Measurements from ENCODE around the gene PRKAG2.
A peak's percentile ranks its signal among the peaks of the same experiment; 100 is the strongest.

Gene PRKAG2

GRCh38 chr7:151706277-151707104, 170.4 kb downstream of the PRKAG2 start:
- TF ChIP-seq POU2F2 (IDR thresholded peaks at IDR 0.05; ENCODE audit: low read depth, low read length) (no peak), PAX5 (IDR thresholded peaks at IDR 0.05; ENCODE audit: insufficient read depth, low read length, severe bottlenecking) (no peak), POLR2AphosphoS5 (IDR thresholded peaks at IDR 0.05; ENCODE audit: low read depth, low read length) (no peak), SPI1 (IDR thresholded peaks at IDR 0.05; ENCODE audit: low read depth, low read length) (no peak), POLR2A (IDR thresholded peaks at IDR 0.05; ENCODE audit: low read depth, low read length) (no peak), TAF1 (IDR thresholded peaks at IDR 0.05; ENCODE audit: low read depth, low read length) (no peak)
- FAIRE-seq (no peak), DNase-seq (ENCODE audit: insufficient read length, low spot score) (no peak)

GRCh38 chr7:151705636-151706276, 171.2 kb downstream of the PRKAG2 start:
- FAIRE-seq, result no peak
- TF ChIP-seq SPI1 (IDR thresholded peaks at IDR 0.05; ENCODE audit: low read depth, low read length) (0 out of 2 replicates have a peak, but pooled peaks have one; percentile 15), TAF1 (IDR thresholded peaks at IDR 0.05; ENCODE audit: low read depth, low read length) (no peak), POU2F2 (IDR thresholded peaks at IDR 0.05; ENCODE audit: low read depth, low read length) (no peak)
- DNase-seq (ENCODE audit: insufficient read length, low spot score), result peak; percentile 48

- DNase-seq (ENCODE audit: insufficient read length, low spot score), result no peak
- no peak for TF ChIP-seq POLR2AphosphoS5 (IDR thresholded peaks at IDR 0.05; ENCODE audit: low read depth, low read length)
- TF ChIP-seq PAX5 (IDR thresholded peaks at IDR 0.05; ENCODE audit: insufficient read depth, low read length, severe bottlenecking), result no peak
- TF ChIP-seq POLR2A (IDR thresholded peaks at IDR 0.05; ENCODE audit: low read depth, low read length), result no peak
- no peak for FAIRE-seq
Observed at GRCh38 chr7:151704960-151705635, 171.8 kb downstream of the PRKAG2 start.

GRCh38 chr7:151704299-151704959, 172.5 kb downstream of the PRKAG2 start:
- FAIRE-seq (no peak), DNase-seq (ENCODE audit: insufficient read length, low spot score) (no peak)
- TF ChIP-seq POU2F2 (IDR thresholded peaks at IDR 0.05; ENCODE audit: low read depth, low read length), result no peak
- no peak for TF ChIP-seq SPI1 (IDR thresholded peaks at IDR 0.05; ENCODE audit: low read depth, low read length)
- TF ChIP-seq PAX5 (IDR thresholded peaks at IDR 0.05; ENCODE audit: insufficient read depth, low read length, severe bottlenecking), result no peak
- TF ChIP-seq POLR2AphosphoS5 (IDR thresholded peaks at IDR 0.05; ENCODE audit: low read depth, low read length), result no peak
- TF ChIP-seq TAF1 (IDR thresholded peaks at IDR 0.05; ENCODE audit: low read depth, low read length), result no peak
- TF ChIP-seq POLR2A (IDR thresholded peaks at IDR 0.05; ENCODE audit: low read depth, low read length), result no peak

- TF ChIP-seq SPI1 (IDR thresholded peaks at IDR 0.05; ENCODE audit: low read depth, low read length) (no peak), POLR2A (IDR thresholded peaks at IDR 0.05; ENCODE audit: low read depth, low read length) (no peak), POLR2AphosphoS5 (IDR thresholded peaks at IDR 0.05; ENCODE audit: low read depth, low read length) (no peak), POU2F2 (IDR thresholded peaks at IDR 0.05; ENCODE audit: low read depth, low read length) (no peak), TAF1 (IDR thresholded peaks at IDR 0.05; ENCODE audit: low read depth, low read length) (no peak), PAX5 (IDR thresholded peaks at IDR 0.05; ENCODE audit: insufficient read depth, low read length, severe bottlenecking) (no peak)
- no peak for DNase-seq (ENCODE audit: insufficient read length, low spot score)
- FAIRE-seq, result no peak
Observed at GRCh38 chr7:151702961-151703360, 174.0 kb downstream of the PRKAG2 start.

- TF ChIP-seq PAX5 (IDR thresholded peaks at IDR 0.05; ENCODE audit: insufficient read depth, low read length, severe bottlenecking) (no peak), POU2F2 (IDR thresholded peaks at IDR 0.05; ENCODE audit: low read depth, low read length) (no peak), POLR2A (IDR thresholded peaks at IDR 0.05; ENCODE audit: low read depth, low read length) (no peak)
- FAIRE-seq (no peak), DNase-seq (ENCODE audit: insufficient read length, low spot score) (no peak)
Observed at GRCh38 chr7:151700586-151701165, 176.2 kb downstream of the PRKAG2 start.

GRCh38 chr7:151699928-151700319, 177.0 kb downstream of the PRKAG2 start:
- TF ChIP-seq POLR2AphosphoS5 (IDR thresholded peaks at IDR 0.05; ENCODE audit: low read depth, low read length) (no peak), POLR2A (IDR thresholded peaks at IDR 0.05; ENCODE audit: low read depth, low read length) (no peak), POU2F2 (IDR thresholded peaks at IDR 0.05; ENCODE audit: low read depth, low read length) (no peak), SPI1 (IDR thresholded peaks at IDR 0.05; ENCODE audit: low read depth, low read length) (no peak), TAF1 (IDR thresholded peaks at IDR 0.05; ENCODE audit: low read depth, low read length) (no peak), PAX5 (IDR thresholded peaks at IDR 0.05; ENCODE audit: insufficient read depth, low read length, severe bottlenecking) (no peak)
- FAIRE-seq (no peak), DNase-seq (ENCODE audit: insufficient read length, low spot score) (no peak)

GRCh38 chr7:151699147-151699927, 177.6 kb downstream of the PRKAG2 start:
- no peak for DNase-seq (ENCODE audit: insufficient read length, low spot score)
- no peak for TF ChIP-seq POU2F2 (IDR thresholded peaks at IDR 0.05; ENCODE audit: low read depth, low read length)
- TF ChIP-seq PAX5 (IDR thresholded peaks at IDR 0.05; ENCODE audit: insufficient read depth, low read length, severe bottlenecking), result no peak
- TF ChIP-seq SPI1 (IDR thresholded peaks at IDR 0.05; ENCODE audit: low read depth, low read length), result no peak
- no peak for TF ChIP-seq POLR2A (IDR thresholded peaks at IDR 0.05; ENCODE audit: low read depth, low read length)
- no peak for TF ChIP-seq POLR2AphosphoS5 (IDR thresholded peaks at IDR 0.05; ENCODE audit: low read depth, low read length)
- TF ChIP-seq TAF1 (IDR thresholded peaks at IDR 0.05; ENCODE audit: low read depth, low read length), result no peak
- FAIRE-seq, result no peak

All from GM12891 (cell line).